Measurements from ENCODE around the gene TATDN3.
A peak's percentile ranks its signal among the peaks of the same experiment; 100 is the strongest.

The TATDN3 gene

DNA sequence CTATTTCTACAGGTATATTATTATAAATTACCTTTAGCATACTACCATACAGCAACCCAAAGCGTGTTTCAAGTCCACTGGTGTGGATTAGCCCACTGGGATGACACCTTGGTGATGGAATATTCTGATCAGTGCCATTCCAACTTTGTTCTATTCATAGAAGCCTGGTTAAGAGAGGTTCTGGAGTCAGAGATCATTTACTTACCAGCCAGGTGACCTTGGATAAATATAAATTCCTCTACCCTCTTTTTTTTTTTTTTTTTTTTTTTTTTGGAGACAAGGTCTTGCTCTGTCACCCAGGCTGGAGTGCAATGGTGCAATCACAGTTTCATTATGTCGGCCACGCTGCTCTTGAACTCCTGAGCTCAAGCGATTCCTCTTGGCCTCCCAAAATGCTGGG is 55.9 kb downstream of the TATDN3 start, which contains the start of gene SPATA45:
Gene SPATA45, minus strand, starts transcription at position 101 of the 400 bp plus-strand sequence. CDS start 11,500 bp downstream, outside the sequence.
- no peak for TF ChIP-seq CTCF (IDR thresholded peaks at IDR 0.05; ENCODE audit: low read depth, low read length, missing control alignments)
- no peak for DNase-seq (ENCODE audit: extremely low read depth, low read depth)

GRCh38 chr1:212852105-212852688 is 60.5 kb downstream of the TATDN3 start:
- DNase-seq (ENCODE audit: extremely low read depth, low read depth), result no peak
- no peak overlapping the region for H3K4me3 ChIP-seq (replicated peaks; ENCODE audit: low read depth, low read length)
- no peak for TF ChIP-seq CTCF (IDR thresholded peaks at IDR 0.05; ENCODE audit: low read depth, low read length, missing control alignments)

More for the DNA sequence above, 55.9 kb downstream of the TATDN3 start, which contains the start of gene SPATA45:
- no peak within 1 kb of the TSS for H3K4me3 ChIP-seq (replicated peaks; ENCODE audit: low read depth, low read length)

DNA sequence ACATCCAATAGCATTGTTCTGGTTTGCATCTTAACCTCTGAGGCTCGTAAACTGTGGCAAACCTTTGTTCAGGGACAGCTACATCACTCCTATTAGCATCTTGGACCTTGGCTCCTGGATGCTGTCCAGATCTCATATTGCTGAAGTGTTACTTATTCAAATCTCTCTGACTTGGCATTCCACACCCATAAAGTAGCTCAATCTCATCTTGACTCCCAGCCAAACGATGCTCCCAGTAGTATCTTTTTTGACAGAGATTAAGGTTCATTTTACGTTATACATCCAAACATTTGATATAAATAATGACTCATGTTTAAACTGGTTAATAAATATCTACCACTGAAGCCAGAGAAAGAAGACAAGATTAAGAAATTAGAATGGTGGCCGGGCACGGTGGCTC is 62.0 kb downstream of the TATDN3 start:
- no peak for TF ChIP-seq CTCF (IDR thresholded peaks at IDR 0.05; ENCODE audit: low read depth, low read length, missing control alignments)
- DNase-seq (ENCODE audit: extremely low read depth, low read depth), result no peak
- no peak overlapping the region for H3K4me3 ChIP-seq (replicated peaks; ENCODE audit: low read depth, low read length)

DNA sequence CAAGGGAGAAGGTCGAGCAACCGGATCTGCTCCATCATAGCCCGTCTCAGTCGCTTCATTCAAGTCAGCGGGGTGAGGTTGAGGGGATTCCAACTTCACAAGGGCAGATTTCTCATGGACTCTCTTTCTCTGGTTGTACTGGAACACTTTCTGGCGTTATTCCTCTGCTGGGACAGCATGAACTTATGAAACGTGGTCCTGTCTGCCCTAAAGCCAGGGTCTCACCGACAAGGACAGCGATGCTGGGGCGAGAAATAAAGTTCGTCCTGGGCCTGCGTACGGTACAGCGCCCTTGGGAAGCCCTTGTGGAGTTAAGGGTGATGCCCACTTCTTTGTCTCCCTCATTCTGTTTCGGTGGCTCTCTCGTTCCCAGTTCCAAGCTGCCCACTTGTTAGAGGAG is 65.1 kb downstream of the TATDN3 start:
- no peak for TF ChIP-seq CTCF (IDR thresholded peaks at IDR 0.05; ENCODE audit: low read depth, low read length, missing control alignments)
- DNase-seq (ENCODE audit: extremely low read depth, low read depth), result no peak
- peak overlapping the region; percentile 89 for H3K4me3 ChIP-seq (replicated peaks; ENCODE audit: low read depth, low read length)

- H3K4me3 ChIP-seq (replicated peaks; ENCODE audit: low read depth, low read length), result peak within 1 kb of the TSS; percentile 89
- no peak for TF ChIP-seq CTCF (IDR thresholded peaks at IDR 0.05; ENCODE audit: low read depth, low read length, missing control alignments)
- DNase-seq (ENCODE audit: extremely low read depth, low read depth), result peak; percentile 73
Observed at GRCh38 chr1:212857992-212858460, 66.3 kb downstream of the TATDN3 start, which contains the start of gene FLVCR1. Gene FLVCR1 (plus strand): TSS chr1:212858275. CDS start chr1:212858453, 178 bp downstream.

DNA sequence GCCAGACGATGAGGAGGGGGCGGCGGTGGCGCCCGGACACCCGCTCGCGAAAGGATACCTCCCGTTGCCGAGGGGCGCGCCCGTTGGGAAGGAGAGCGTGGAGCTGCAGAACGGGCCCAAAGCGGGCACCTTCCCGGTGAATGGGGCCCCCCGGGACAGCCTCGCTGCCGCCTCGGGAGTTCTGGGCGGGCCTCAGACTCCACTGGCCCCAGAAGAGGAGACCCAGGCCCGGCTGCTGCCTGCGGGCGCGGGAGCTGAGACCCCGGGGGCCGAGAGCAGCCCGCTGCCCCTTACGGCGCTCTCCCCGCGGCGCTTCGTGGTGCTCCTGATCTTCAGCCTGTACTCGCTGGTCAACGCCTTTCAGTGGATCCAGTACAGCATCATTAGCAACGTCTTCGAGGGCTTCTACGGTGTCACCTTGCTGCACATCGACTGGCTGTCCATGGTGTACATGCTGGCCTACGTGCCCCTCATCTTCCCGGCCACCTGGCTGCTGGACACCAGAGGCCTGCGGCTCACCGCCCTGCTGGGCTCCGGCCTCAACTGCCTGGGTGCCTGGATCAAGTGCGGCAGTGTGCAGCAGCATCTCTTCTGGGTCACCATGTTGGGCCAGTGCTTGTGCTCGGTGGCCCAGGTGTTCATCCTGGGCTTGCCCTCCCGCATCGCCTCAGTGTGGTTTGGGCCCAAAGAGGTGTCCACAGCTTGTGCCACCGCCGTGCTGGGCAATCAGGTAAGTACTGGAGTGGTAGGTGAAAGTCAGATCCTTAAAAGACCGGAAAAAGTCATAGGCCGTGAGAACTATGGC is 67.0 kb downstream of the TATDN3 start:
- no peak for TF ChIP-seq CTCF (IDR thresholded peaks at IDR 0.05; ENCODE audit: low read depth, low read length, missing control alignments)
- peak overlapping the region; percentile 89 for H3K4me3 ChIP-seq (replicated peaks; ENCODE audit: low read depth, low read length)
- no peak for DNase-seq (ENCODE audit: extremely low read depth, low read depth)

Data from HFF-Myc (cell line).